ENCODE data around the gene AP5B1.

The AP5B1 gene

GRCh38 chr11:65803797-65804492, 23.2 kb upstream of the AP5B1 start:
- H3K4me1 ChIP-seq (ENCODE audit: control insufficient read depth, insufficient read depth, low read length): no peaks in the 10 kb centered on the region
- H3K9me3 ChIP-seq (ENCODE audit: control insufficient read depth, insufficient read depth, low read depth, low read length): no peaks in the 10 kb centered on the region
- no peak for TF ChIP-seq ZNF670 (tag by site-specific recombination; IDR thresholded peaks at IDR 0.05; ENCODE audit: low read depth)
- no peak for TF ChIP-seq YY1 (tag by site-specific recombination; IDR thresholded peaks at IDR 0.05)
- no peak for TF ChIP-seq ZNF561 (tag by site-specific recombination; IDR thresholded peaks at IDR 0.05; ENCODE audit: borderline replicate concordance)
- TF ChIP-seq ZNF16 (tag by site-specific recombination; IDR thresholded peaks at IDR 0.05; ENCODE audit: low read depth): no peak
- TF ChIP-seq ZNF19 (tag by site-specific recombination; IDR thresholded peaks at IDR 0.05; ENCODE audit: low read depth): no peak
- no peak for TF ChIP-seq ZNF548 (tag by site-specific recombination; IDR thresholded peaks at IDR 0.05)
- no peak for TF ChIP-seq ZNF223 (tag by site-specific recombination; IDR thresholded peaks at IDR 0.05)
- TF ChIP-seq ZNF175 (tag by site-specific recombination; IDR thresholded peaks at IDR 0.05): no peak
- no peak for TF ChIP-seq ZNF26 (tag by site-specific recombination; IDR thresholded peaks at IDR 0.05)
- TF ChIP-seq KLF9 (tag by site-specific recombination; IDR thresholded peaks at IDR 0.05; ENCODE audit: low read depth): no peak
- no peak for TF ChIP-seq KLF10 (tag by site-specific recombination; IDR thresholded peaks at IDR 0.05)
- TF ChIP-seq ZSCAN18 (tag by site-specific recombination; IDR thresholded peaks at IDR 0.05): no peak
- TF ChIP-seq ZSCAN30 (tag by site-specific recombination; IDR thresholded peaks at IDR 0.05): no peak
- TF ChIP-seq ZNF211 (tag by site-specific recombination; IDR thresholded peaks at IDR 0.05; ENCODE audit: low read depth): no peak
- no peak for TF ChIP-seq REPIN1 (tag by site-specific recombination; IDR thresholded peaks at IDR 0.05; ENCODE audit: low read depth)
- no peak for TF ChIP-seq ZNF416 (tag by site-specific recombination; IDR thresholded peaks at IDR 0.05)
- TF ChIP-seq GLIS1 (tag by site-specific recombination; IDR thresholded peaks at IDR 0.05): no peak
- H3K27ac ChIP-seq (ENCODE audit: extremely low read depth, low read depth, low read length): no peak overlapping the region
- H3K36me3 ChIP-seq (ENCODE audit: control insufficient read depth in 2 of 2, insufficient read depth in 1 of 2, low read length in 2 of 2): no peaks in the 10 kb centered on the region
- POLR2A ChIA-PET: no interaction called here
- CTCF ChIA-PET: interaction anchor here (0.6 to 0.9 kb wide), 4 partner anchors 11 to 34 kb away, joined by 3 to 4 read pairs (median 3); no protein-coding TSS in a partner anchor
- no peak overlapping the region for H3K4me3 ChIP-seq (ENCODE audit: low read depth, low read length)

GRCh38 chr11:65802841-65803240, 22.1 kb upstream of the AP5B1 start:
- Histone ChIP-seq H3K4me3 (ENCODE audit: low read depth, low read length) (no peak overlapping the region), H3K36me3 (ENCODE audit: control insufficient read depth in 2 of 2, insufficient read depth in 1 of 2, low read length in 2 of 2) (no peaks in the 10 kb centered on the region), H3K9me3 (ENCODE audit: control insufficient read depth, insufficient read depth, low read depth, low read length) (no peaks in the 10 kb centered on the region), H3K4me1 (ENCODE audit: control insufficient read depth, insufficient read depth, low read length) (no peaks in the 10 kb centered on the region), H3K27ac (ENCODE audit: extremely low read depth, low read depth, low read length) (no peak overlapping the region)
- CTCF ChIA-PET: interaction anchor here (0.6 to 3.4 kb wide), 4 partner anchors 23 to 85 kb away, joined by 3 to 14 read pairs (median 5); partner anchors contain the start of gene AP5B1
- POLR2A ChIA-PET: no interaction called here
- TF ChIP-seq CTCF (tag by site-specific recombination; IDR thresholded peaks at IDR 0.05) (no peak), GLIS1 (tag by site-specific recombination; IDR thresholded peaks at IDR 0.05) (no peak), PATZ1 (tag by site-specific recombination; IDR thresholded peaks at IDR 0.05) (no peak), ZNF184 (tag by site-specific recombination; IDR thresholded peaks at IDR 0.05) (no peak), ZNF549 (tag by site-specific recombination; IDR thresholded peaks at IDR 0.05) (no peak), TCF7L2 (IDR thresholded peaks at IDR 0.05; ENCODE audit: borderline replicate concordance, low read depth, low read length) (no peak)

All from HEK293 (cell line).